GM11168 (cell line): ENCODE data around the gene C22orf39.

ENCODE experiments used
- in situ Hi-C: fragments of 300-500 bp; cut with MboI; formaldehyde crosslinking; loops from one replicate; pipeline ENCODE4 v1.12.0; 2022; ENCODE audit warnings: low sequenced_read_pairs; ENCODE audit not compliant: unreplicated experiment

The C22orf39 gene

GRCh38 chr22:19434401-19434800 lies 13.1 kb downstream of the C22orf39 start:
- in situ Hi-C loops, result no loop called here

DNA sequence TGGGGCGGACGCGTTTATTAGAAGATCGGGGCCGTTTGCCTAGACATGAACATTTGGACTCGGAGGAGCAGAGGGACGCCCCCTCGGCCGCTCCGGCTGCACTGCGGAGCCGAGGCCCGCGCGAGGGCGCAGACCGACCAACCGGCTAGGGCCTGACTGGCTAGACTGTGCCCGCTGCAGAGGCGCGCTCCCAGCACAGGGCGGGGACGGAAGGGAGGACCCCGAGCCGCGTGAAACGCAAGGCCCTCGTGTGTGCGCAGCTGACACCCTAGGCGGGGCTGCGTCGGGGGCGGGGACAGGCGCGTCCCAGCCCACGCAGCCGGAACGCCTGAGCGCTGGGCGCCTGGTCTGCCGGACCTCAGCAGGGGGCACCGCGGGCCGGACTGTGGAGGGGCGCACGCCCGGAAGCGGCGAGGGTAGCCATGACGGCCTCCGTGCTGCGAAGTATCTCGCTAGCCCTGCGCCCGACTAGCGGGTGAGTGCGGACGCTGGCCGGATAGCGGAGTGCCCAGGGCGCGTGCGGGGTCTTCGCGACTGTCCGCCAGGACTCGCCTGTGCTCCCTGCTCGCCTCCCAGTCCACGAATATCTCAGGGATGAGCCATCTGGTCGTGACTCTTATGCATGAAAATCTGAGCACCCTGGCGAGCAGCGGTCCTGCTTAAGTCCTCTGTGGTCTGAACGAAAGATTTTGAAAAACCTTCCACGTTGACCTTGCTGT lies 15.2 kb downstream of the C22orf39 start, which contains the start of gene MRPL40:
TSS of gene MRPL40 (plus strand) at position 413 of the 719 bp plus-strand sequence. CDS start at position 423, 10 bp downstream.
- in situ Hi-C loops, result no loop called here

- in situ Hi-C loops, result no loop called here
These were observed 15.8 kb downstream of the C22orf39 start, which contains the start of gene HIRA for GRCh38 chr22:19431649-19432132. Gene HIRA, minus strand, starts transcription at chr22:19431733. Its CDS starts 257 bp downstream, at chr22:19431476.

- in situ Hi-C loops, result no loop called here
These were observed 16.5 kb downstream of the C22orf39 start for GRCh38 chr22:19430890-19431541.

DNA sequence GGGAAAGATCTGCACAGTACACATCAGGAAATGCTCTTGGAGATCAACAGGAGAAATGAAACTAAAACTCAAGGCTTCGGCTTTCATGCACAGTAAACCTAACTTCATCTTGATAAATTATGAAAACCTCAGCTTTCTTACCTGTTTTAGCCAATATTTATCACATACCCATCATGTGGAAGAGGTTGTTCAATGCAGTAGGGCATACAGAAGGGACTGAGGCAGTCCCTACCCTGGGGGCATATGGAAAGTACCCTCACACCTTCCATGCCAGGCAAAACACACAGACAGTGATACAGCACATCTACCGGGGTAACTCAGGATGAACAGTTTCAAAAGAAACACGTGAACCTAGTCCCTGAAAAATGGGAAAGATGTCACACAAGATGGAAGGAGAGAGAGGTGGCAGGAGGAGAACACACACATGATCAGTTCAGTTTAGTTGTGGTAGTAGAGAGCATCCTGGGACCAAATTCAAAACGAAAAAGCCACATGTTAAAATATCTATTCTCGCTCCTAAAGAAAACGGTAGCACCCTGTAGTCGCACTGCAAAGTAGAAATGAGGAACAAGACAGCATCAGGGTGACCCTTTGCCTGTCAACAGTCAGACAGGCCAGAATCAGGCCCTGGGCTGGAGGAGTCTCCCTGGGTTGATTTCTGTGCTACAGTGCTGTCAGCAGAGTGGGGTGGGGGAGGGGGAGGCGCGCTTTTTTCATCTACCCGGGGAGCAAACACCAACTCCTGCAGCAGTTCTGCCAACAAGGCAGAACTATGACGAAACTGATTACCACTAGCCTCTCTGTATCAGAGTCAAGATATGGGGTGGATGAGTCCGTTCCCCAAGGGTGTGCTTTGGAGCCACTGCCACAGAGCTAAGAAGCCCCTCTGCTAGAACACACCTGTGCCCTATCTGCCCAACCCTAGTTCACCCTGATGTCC lies 17.3 kb downstream of the C22orf39 start:
- in situ Hi-C loops, result no loop called here

DNA sequence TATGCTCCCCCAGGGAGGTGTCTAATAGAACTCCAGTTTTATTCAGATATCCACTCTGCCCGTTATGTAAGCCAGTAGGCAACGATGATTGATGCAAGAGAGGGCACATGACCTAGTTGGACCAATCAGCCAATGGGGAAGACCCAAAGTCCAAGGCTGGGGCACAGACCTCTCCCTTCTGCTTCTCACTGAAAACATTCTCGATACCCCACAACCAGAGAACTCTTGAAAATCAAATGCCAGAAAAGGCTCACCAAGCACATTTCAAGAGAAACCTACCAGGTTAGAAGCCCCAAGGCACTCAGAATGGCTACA lies 23.4 kb downstream of the C22orf39 start:
- in situ Hi-C loops, result no loop called here

DNA sequence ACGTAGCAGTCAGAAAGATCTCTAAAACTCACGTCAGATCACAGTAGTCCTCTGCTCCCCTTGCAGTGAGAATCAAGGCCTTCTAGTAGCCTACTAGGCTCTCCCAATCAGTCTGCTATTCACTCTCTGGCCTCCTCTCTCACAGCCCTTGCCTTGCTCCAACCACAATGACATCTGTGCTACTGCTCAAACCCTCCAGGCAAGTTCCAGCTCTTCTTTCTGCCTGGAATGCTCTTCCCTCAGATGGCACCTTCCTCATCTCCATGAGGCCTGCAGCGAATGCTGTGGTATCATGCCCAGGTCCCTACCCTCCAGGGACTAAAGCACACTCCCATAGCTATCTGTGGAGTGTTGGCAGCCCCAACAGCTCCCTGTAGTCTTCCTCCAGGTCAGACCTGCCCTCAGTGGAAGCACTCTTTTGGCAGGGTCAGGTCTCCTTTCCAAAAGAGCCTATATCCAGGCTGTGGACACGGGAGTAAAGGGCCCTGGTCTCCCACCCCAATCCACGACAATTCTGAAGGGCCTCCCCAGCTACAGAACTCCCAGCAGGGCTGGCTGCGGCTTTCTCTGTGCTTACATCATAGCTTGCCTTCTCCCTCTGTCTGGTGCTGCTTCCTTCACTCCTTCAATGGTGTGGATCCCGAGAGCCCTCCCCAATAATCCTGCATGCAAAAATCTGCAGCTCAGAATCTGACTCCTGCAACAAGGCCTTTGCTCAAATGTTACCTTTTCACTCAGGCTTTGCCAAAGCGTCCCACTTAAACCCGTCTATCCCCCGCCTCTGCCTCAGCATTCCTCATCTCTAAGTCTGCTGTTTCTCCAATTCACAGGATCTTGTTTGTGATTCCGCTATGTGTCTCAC lies 24.8 kb downstream of the C22orf39 start:
- in situ Hi-C loops, result no loop called here

- in situ Hi-C loops, result no loop called here
These were observed 27.2 kb downstream of the C22orf39 start for GRCh38 chr22:19420321-19420720.

DNA sequence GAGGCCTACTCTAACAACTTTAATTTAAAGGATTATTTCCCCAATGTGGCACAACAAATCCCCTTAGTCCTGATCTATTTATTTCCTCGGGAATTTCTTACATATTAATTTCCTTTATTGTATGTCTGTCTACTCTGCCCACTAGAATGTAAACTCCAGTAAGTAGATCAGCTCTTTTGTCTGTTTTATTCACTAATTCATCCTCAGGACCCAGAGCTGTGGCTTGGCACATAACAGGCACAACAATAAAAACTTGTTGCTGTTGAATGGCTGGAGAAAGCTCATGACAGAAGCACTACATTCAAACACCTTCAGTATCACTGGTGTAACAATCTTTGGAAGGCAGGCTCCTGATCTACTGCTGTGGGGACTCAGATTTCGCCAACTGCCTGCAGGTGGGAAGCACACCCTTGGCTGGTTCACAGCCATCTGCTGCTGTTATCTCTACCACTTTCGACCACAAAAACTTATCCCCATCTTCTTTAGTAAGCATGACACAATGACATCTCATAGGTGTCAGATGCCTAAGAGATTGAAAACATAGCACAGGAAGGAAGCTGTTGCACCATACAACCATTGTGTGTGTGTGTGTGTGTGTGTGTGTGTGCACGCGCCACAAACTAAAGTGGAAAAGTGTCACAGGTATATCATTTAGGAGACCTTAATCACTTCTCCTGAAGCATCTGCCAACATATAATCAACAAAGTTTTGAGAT lies 27.9 kb downstream of the C22orf39 start:
- in situ Hi-C loops, result no loop called here

DNA sequence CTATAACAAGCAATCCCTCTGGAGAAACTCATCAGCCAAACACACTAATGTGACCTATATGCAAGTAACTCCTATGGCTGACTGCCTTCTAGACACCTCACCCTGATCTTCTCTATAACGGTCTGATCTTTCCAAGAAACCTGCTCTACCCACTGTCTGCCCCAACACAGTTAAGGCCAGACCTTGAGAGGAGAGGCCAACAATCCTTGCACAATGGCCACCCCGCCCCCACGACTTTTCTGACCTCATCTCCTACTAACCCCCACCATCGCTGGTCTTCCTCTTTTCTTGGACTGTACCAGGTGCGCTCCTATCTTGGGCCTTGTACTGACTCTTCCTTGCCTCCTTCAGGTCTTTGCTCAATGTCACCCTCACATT lies 28.4 kb downstream of the C22orf39 start:
- in situ Hi-C loops, result no loop called here

DNA sequence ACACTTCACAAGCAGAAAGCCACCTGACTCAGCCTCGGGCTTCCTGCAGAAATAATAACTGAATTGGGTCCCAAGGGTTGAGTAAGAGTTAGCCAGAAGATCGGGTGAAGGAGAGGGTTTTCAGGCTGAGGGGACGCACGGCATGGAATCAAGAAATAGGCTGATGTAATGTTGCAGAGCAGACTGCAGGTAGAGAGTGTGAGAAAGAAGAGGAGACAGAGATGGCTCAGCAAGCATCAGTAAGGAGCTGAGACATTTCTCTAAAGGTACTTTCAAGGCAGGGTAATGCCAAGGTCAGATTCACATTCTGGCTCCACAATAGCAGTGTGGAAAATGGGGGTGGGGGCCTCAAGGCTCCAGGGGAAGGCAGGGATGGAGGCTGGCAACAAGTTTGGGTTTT lies 34.6 kb downstream of the C22orf39 start:
- in situ Hi-C loops, result no loop called here

DNA sequence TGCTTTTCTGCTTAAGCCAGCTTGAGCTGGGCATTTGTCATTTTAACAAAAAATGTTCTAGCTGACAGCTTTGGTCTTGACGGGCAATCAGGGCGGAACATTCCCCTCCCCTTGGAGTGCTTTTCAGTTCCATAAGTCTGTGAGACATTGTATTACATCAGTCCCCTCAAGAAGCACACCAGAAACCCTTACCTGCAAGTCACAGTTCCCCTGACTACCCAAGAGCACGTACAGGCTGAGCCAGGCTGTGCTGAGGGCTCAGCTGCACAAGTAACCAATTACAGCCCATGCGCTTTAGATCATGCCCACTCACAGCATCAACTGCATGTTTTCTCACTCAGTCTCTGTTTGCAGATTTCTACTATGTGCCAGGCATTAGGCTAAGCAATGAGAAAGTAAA lies 35.0 kb downstream of the C22orf39 start:
- in situ Hi-C loops, result no loop called here

DNA sequence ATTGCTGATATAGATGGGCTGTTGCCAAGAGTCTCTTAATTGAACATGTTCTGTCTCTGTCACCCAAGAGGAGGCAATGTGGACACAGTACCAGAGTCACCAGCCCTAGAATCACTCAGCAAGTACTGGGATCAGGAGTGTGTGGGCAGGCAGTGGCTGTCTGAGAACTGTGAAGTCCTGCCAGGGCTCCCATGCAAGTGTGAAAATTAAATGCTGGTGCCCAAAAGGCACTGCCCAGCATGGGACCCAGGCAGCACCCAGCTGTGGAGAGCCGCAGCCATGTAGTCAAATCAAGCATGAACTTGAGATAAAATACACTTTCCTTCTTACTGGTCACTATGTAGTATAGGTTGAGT lies 35.8 kb downstream of the C22orf39 start:
- in situ Hi-C loops, result no loop called here

DNA sequence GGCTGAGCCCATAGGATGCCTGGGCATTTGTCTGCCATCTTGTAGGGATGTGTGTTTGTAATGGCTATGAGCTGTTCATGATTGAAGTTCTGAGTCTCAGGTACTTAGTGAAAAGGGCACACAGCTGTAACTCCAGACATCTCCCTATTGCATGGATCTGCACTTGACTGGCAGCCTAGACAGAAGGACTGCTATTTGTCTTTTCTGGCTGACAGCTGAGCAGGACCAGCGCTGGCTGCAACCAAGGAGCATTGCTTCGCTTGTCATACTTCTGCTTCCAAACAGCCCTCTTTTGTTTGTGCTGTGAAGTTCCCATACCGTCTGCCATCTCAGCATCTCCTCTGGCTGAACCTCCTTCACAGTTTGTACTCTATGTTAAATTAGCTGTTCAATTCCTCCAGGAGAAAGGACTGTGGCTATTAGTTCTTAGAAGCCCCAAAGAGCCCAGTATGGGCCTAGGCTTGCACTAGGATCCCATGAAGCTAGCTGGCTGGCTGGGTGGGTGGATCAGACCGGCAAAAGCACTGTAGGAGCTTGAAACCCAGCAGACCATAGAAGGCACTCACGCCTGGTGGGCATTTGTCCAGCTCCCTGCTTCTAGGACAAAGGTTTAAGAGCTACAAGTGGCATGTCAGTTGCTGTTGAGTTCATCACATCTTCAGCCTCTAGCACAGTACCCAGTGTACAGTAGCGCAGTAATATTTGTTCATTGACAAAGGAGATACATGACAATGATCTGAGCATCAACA lies 36.4 kb downstream of the C22orf39 start:
- in situ Hi-C loops, result no loop called here

DNA sequence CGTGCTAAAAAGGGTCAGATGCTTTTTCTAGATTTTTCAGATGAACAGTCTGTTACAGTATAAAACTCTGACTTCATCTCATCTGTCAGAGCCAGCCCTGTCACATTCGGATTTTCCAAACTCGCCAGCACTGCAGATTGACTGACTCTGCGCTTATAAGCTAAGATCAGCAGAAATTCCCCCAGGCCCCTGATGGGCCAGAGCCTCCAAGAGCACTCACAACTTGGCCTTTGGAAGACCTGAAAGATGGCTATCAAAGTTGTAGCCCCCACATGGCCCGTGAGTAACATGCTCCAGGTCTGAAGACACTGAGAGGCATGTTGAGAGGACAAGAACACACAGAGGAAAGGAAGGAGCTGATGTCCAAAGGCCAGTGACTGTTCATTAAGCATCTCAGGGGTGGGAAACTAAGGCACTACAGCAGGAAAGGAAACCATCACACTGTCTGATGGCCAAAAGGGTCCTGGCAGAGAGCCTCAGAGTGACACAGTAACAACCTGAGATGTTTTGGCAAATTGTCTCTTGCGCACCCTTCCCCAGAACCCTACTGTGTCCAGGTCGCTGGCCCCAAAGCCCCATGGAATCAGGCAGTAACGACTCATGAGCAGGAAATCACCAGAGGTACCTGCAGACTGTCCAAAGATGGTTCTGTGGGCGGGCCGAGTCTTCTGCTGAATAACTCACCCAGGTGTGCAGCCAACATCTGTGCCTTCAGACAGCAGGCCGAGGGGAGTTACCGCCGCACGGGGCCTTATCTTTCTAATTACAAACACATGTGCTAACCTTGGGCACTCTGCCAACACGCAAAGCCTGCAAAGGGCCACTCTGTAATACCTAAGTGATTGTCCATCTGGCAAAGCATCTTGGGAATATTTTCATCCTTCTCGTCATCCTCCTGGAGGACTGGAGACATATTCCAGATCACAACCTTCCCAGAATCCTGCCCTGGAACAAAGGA lies 39.6 kb downstream of the C22orf39 start:
- in situ Hi-C loops, result no loop called here

- in situ Hi-C loops, result no loop called here
These were observed 40.7 kb downstream of the C22orf39 start for GRCh38 chr22:19406846-19407245.

GRCh38 chr22:19406281-19406811 lies 41.2 kb downstream of the C22orf39 start:
- in situ Hi-C loops, result no loop called here
